Measurements from ENCODE around the gene CD58. TPM values are rescaled to one million over a fixed set of nuclear protein-coding genes. Genes with fewer than 3 reads are reported as not detected.

CD58 gene
- total RNA-seq, 2 donors from 2014 or later = 8.3 to 12.7 TPM

- Mint-ChIP-seq H3K27ac (no peak overlapping the region), H3K36me3 (peaks cover 20 to 40% of the 10 kb centered on the region in 2 donors), H3K9me3 (peaks cover 0 to 23% of the 10 kb centered on the region in 2 donors)
- ATAC-seq (no peak), DNase-seq (ENCODE audit: low spot score in 2 of 2) (no peak)
Measured at GRCh38 chr1:116561563-116561962, 9.3 kb downstream of the CD58 start.

DNA sequence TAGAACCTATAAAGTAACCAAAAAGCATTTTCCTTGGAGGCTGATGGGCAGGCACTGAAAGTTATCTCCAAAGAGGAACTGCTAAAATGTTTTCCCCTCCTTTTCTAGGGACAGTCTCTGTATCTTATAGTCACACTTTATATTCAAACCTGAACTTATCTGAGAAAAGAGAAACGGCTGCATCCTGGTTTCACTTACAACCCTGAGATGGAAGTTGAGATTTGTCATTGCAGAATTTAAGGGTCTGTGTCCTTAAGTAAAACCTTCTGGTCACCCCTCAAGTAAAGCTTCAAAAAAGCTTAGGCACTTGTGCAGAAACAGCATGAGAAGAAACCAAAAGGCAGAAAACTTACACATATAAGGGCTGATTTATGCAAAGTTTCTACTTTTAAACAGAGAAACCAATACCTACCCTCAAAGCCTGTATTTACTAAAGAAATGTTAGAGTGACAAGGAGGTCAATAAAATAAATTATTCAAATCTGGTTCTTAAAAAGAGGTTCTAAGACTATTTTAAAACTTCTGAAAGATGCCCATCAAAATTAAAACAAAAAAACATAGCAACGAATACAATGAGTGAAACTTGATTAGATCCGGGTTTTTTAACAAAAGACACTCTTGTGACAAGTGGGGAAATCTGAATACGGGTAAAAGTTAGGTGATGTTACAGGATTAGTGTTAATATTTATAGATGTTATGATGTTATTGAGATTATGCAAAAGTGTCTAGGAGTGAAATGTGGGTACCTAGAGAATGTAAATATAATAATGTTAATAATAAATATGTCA is 9.9 kb downstream of the CD58 start:
- DNase-seq (ENCODE audit: low spot score in 2 of 2) = no peak
- ATAC-seq = no peak
- Mint-ChIP-seq H3K9me3 (peaks cover 0 to 23% of the 10 kb centered on the region in 2 donors), H3K27ac (no peak overlapping the region), H3K36me3 (peaks cover 20 to 40% of the 10 kb centered on the region in 2 donors)

DNA sequence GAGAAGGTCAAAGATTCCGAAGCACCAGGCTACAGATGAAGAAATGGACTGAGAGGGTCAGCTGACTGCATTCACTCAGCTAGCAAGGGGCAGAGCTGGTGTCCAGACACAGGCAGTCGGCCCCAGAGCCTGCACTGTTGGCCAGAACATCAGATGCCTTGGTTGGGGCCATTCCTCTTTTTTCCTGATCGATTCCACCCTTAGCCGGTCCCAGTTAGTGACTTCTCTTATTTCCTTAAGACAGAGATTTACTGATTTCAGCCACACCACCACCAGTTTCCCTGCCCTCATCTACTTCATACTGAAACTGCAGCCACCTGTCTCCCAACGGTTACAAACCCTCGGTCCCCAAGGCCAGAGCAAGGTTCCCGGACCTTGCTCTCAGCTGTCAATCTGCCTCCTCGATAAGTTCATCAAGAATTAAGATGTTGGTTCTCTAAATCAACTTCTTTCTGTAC is 11.5 kb downstream of the CD58 start:
- Mint-ChIP-seq H3K27ac (no peak overlapping the region), H3K36me3 (peaks cover 15 to 29% of the 10 kb centered on the region in 2 donors), H3K9me3 (peaks cover 0 to 13% of the 10 kb centered on the region in 2 donors)
- ATAC-seq (no peak), DNase-seq (ENCODE audit: low spot score in 2 of 2) (no peak)

- H3K9me3 Mint-ChIP-seq = peaks cover 0 to 9% of the 10 kb centered on the region in 2 donors
- DNase-seq (ENCODE audit: low spot score in 2 of 2) (no peak), ATAC-seq (no peak)
- no peak overlapping the region for H3K27ac Mint-ChIP-seq
- peaks cover 9 to 23% of the 10 kb centered on the region in 2 donors for H3K36me3 Mint-ChIP-seq
Measured at GRCh38 chr1:116558571-116558970, 12.3 kb downstream of the CD58 start.

- DNase-seq (ENCODE audit: low spot score in 2 of 2) = no peak
- Mint-ChIP-seq H3K36me3 (peaks cover 5 to 23% of the 10 kb centered on the region in 2 donors), H3K27ac (peak overlapping the region; percentile 1 to 73), H3K9me3 (peaks cover 0 to 14% of the 10 kb centered on the region in 2 donors)
- peak; percentile 23 to 53 for ATAC-seq
Measured at GRCh38 chr1:116558140-116558549, 12.7 kb downstream of the CD58 start.

DNA sequence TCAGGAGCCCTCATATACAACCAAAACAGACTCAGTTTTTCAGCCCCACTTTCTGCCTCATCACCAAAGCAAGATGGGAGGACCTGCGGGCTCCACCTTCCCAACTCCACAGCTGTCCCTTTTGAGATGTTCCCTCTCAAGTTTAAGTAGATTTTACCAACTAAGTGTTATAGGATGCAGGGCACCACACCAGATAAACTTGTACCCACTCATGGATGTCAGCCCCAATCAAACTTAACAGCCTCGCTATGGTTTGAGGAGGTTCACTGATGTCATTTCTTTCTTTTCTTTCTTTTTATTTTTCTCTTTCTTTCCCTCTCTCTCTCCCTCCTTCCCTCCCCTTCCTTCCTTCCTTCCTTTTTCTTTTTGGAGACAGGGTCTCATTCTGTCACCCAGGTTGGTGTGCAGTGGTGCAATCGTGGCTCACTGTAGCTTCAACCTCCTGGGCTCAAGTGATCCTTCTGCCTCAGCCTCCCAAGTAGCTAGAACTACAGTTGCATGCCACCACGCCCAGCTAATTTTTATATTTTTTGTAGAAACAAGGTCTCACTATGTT is 13.4 kb downstream of the CD58 start:
- DNase-seq (ENCODE audit: low spot score in 2 of 2) (no peak), ATAC-seq (no peak)
- Mint-ChIP-seq H3K36me3 (peaks cover 0 to 18% of the 10 kb centered on the region in 2 donors), H3K27ac (peak overlapping the region; percentile 73 to 89), H3K9me3 (peaks cover 0 to 9% of the 10 kb centered on the region in 2 donors)

- DNase-seq (ENCODE audit: low spot score in 2 of 2) (peak; percentile 67 to 83), ATAC-seq (peak; percentile 97 to 98)
- H3K9me3 Mint-ChIP-seq = peaks cover 0 to 7% of the 10 kb centered on the region in 2 donors
- peak overlapping the region in 1 of 2 donors; percentile 28 for H3K27ac Mint-ChIP-seq
- peaks cover 0 to 22% of the 10 kb centered on the region in 2 donors for H3K36me3 Mint-ChIP-seq
Measured at GRCh38 chr1:116556289-116557006, 14.4 kb downstream of the CD58 start.

- ATAC-seq = no peak
- no peak for DNase-seq (ENCODE audit: low spot score in 2 of 2)
- H3K9me3 Mint-ChIP-seq = peaks cover 0 to 7% of the 10 kb centered on the region in 2 donors
- H3K27ac Mint-ChIP-seq = no peak overlapping the region
- H3K36me3 Mint-ChIP-seq = peaks cover 0 to 28% of the 10 kb centered on the region in 2 donors
Measured at GRCh38 chr1:116554924-116555323, 15.9 kb downstream of the CD58 start.

DNA sequence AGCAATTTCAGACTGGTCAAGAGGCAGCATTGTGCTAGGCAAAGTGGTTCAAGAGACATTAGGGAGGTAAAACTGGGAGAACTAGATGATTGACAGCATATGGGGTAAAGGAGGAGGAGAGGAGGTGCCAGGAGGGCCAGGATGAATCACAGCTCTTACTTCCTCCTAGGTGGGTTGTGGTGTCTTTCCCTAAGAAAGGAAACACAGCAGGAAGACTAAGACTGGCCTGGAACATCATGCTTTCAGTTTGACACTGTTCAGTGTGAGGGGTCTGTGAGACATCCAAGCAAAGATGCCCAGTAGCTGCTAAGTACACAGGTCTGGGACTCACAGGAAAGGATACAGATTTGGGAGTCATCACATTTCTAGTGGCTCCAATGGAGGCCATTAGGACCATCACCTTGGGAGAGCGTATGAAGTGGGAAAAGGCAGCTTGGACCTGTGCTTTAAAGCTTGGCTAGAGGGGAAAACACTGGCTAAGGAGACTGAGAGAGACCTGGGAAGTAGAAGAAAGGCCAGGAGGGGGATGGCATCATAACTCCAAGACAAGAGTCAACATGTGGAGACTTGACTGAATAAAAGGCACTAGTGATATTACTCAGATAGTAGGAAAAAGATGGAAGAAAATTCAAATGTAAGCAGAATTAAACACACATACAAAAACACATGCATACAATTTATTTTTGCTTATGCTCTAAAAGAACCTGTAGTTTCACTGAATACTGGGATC is 17.3 kb downstream of the CD58 start:
- H3K27ac Mint-ChIP-seq = peak overlapping the region in 1 of 2 donors; percentile 2
- DNase-seq (ENCODE audit: low spot score in 2 of 2) (no peak), ATAC-seq (no peak)

DNA sequence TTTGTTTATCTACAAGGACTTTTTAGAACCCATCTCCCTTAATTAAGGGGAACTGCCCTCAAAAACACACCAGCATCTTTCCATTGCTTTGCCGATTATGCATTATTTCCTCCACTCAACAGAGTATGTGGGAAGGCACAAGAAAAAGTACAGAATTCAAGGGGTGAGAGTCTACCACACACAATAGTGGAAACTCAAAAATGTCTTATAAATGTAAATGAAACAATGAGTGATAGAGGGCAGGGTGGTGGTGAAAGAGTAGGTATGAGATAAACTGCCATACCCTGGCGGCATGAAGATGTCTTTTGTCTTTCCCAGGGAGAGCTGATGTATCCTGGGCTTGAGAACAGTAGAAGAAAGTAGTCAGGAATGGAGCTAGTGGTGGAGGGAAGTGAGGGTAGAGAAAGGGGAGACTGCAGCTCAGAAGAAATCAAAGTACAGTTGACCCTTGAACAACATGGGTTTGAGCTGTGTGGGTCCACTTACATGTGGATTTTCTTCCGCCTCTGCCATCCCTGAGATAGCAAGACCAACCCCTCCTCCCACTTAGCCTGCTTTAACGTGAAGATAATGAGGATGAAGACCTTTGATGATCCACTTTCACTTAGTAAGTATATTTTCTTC is 24.4 kb downstream of the CD58 start:
- Mint-ChIP-seq H3K9me3 (peaks cover 0 to 5% of the 10 kb centered on the region in 2 donors), H3K36me3 (peaks cover 19 to 48% of the 10 kb centered on the region in 2 donors), H3K27ac (peak overlapping the region; percentile 10 to 60)
- ATAC-seq (no peak), DNase-seq (ENCODE audit: low spot score in 2 of 2) (no peak)

More for the DNA sequence above, 17.3 kb downstream of the CD58 start:
- Mint-ChIP-seq H3K9me3 (peaks cover 0 to 7% of the 10 kb centered on the region in 2 donors), H3K36me3 (peaks cover 0 to 28% of the 10 kb centered on the region in 2 donors)

- ATAC-seq = peak in 1 of 2 donors; percentile 13
- no peak for DNase-seq (ENCODE audit: low spot score in 2 of 2)
- Mint-ChIP-seq H3K36me3 (peaks cover 23 to 51% of the 10 kb centered on the region in 2 donors), H3K9me3 (peaks cover 0 to 5% of the 10 kb centered on the region in 2 donors), H3K27ac (peak overlapping the region; percentile 60 to 93)
Measured at GRCh38 chr1:116545359-116545705, 25.5 kb downstream of the CD58 start.

- Mint-ChIP-seq H3K36me3 (peaks cover 23 to 51% of the 10 kb centered on the region in 2 donors), H3K27ac (peak overlapping the region; percentile 60 to 93), H3K9me3 (peaks cover 0 to 5% of the 10 kb centered on the region in 2 donors)
- DNase-seq (ENCODE audit: low spot score in 2 of 2) = no peak
- peak; percentile 56 to 66 for ATAC-seq
Measured at GRCh38 chr1:116544588-116545358, 26.1 kb downstream of the CD58 start.

GRCh38 chr1:116540088-116540487 is 30.7 kb downstream of the CD58 start:
- Mint-ChIP-seq H3K9me3 (peaks cover 0 to 8% of the 10 kb centered on the region in 2 donors), H3K27ac (no peak overlapping the region), H3K36me3 (peaks cover 38 to 65% of the 10 kb centered on the region in 2 donors)
- ATAC-seq (peak in 1 of 2 donors; percentile 29), DNase-seq (ENCODE audit: low spot score in 2 of 2) (no peak)

DNA sequence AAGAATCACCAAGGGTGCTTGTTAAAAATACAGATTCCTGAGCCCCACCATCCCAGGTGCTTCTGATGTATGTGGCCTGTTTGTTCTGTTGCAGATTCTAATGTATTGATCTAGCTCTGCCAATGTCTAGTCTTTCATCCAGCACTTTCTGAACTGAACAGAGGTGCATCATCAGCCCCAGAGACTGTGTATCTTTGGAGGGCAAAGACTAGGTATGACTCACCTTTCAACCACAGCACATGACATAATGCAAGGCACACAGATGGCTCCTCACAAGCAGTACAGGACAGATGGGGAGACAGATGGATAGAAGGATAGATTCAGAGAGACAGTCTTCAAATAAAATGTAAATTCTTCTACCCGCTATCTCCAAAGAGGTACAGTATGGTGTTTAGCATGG is 32.3 kb downstream of the CD58 start:
- DNase-seq (ENCODE audit: low spot score in 2 of 2) = peak in 1 of 2 donors; percentile 50
- peak overlapping the region; percentile 53 to 77 for H3K27ac Mint-ChIP-seq
- H3K36me3 Mint-ChIP-seq = peaks cover 44 to 64% of the 10 kb centered on the region in 2 donors
- H3K9me3 Mint-ChIP-seq = peaks cover 0 to 8% of the 10 kb centered on the region in 2 donors
- ATAC-seq = peak; percentile 98 to 99

DNA sequence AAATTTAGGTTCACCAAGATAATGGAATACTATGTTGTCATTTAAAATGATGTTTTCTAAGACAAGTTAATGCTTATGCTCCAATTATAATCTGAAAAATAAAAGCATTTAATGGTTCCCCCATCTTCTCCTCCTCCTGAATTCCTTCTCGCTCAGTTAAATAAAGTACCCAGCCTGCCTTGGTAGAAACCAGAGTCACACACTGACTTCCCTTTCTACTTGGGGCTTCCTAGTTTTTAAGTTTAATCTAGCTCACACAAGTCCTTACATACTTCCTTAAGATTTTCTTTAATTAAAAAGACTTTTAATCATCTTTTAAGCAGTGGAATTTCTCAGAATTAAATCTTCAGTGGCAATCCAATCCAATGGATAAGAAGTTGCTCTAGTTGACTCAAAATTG is 32.9 kb downstream of the CD58 start:
- no peak for ATAC-seq
- no peak overlapping the region for H3K27ac Mint-ChIP-seq

More for the DNA sequence above, 32.9 kb downstream of the CD58 start:
- DNase-seq (ENCODE audit: low spot score in 2 of 2) = no peak
- H3K9me3 Mint-ChIP-seq = peaks cover 0 to 4% of the 10 kb centered on the region in 2 donors
- H3K36me3 Mint-ChIP-seq = peaks cover 40 to 64% of the 10 kb centered on the region in 2 donors
